K562 (cell line): Measurements from ENCODE around the gene ADCYAP1R1. TPM values are rescaled to one million over a fixed set of nuclear protein-coding genes. Genes with fewer than 3 reads are reported as not detected.
A peak's percentile ranks its signal among the peaks of the same experiment; 100 is the strongest.

Source experiments
- ATAC-seq: fragments of 200-7000 bp; cut with Tn5 transposase; 3 replicates; pipeline ENCODE4 v1.9.1; 2020; ENCODE audit warnings: moderate library complexity
- BruUV-seq: library from RNA; stranded (reverse); fragments of 400-500 nt; replicated peaks from 2 replicates; lab custom pipeline; 2021; lab: Mats Ljungman, UMichigan
- CTCF ChIA-PET: fragments of 300-600 bp; formaldehyde crosslinking; extraction: SDS; loops from one replicate; lab custom pipeline; 2021; ENCODE audit warnings: low intra/inter-chr PET ratio; lab: Yijun Ruan, JAX
- POLR2A ChIA-PET: fragments of 300-600, 350-650 bp; sonication (Branson Sonifier 250); formaldehyde crosslinking; extraction: SDS; loops from one replicate; lab custom pipeline; 2021; ENCODE audit warnings: antibody characterized with exemption, inconsistent platforms; lab: Yijun Ruan, JAX
- DNase-seq, 4 experiments: peaks; one replicate each; pipeline versions ENCODE4 v3.0.0 to v3.0.0-alpha.2; 2011 to 2018; ENCODE audit warnings: low spot score in 3 of 4, mixed read lengths in 3 of 4; ENCODE audit errors: extremely low read depth in 1 of 4
- FAIRE-seq: peaks from 2 replicates; lab custom pipeline; 2011; peaks lifted over from hg19 to GRCh38; lab: Jason Lieb, UNC
- H2AFZ ChIP-seq: 2 replicates; pipeline ENCODE4 v1.6.0; 2011; ENCODE audit warnings: low read depth, low read length, control low read depth, inconsistent platforms
- H3K27ac ChIP-seq: fragments of 200-600 bp; 3 replicates; pipeline ENCODE4 v1.8.0; 2011; ENCODE audit warnings: low read depth, mild to moderate bottlenecking, control low read depth, inconsistent platforms, low read length, moderate library complexity, mixed read lengths; ENCODE audit errors: extremely low read depth
- H3K27me3 ChIP-seq, 2 experiments: fragments of 300-600 bp in 1 of 2; 2 replicates in 1 of 2; 3 replicates in 1 of 2; pipeline versions ENCODE4 v1.6.0 to v1.8.0; 2011; ENCODE audit warnings: inconsistent platforms in 2 of 2, low read length in 2 of 2, mild to moderate bottlenecking in 1 of 2, mixed read lengths in 1 of 2, moderate library complexity in 1 of 2; ENCODE audit not compliant: control insufficient read depth in 2 of 2, insufficient read depth in 2 of 2
- H3K36me3 ChIP-seq: fragments of 300-600 bp; 3 replicates; pipeline ENCODE4 v1.8.0; 2011; ENCODE audit warnings: mild to moderate bottlenecking, low read length, inconsistent platforms; ENCODE audit not compliant: control insufficient read depth, insufficient read depth
- H3K4me1 ChIP-seq, 2 experiments: fragments of 200-600 bp in 1 of 2; replicated peaks in 1 of 2; 2 replicates in 1 of 2; 3 replicates in 1 of 2; pipeline versions ENCODE4 v1.5.1 to v1.8.0; 2011; ENCODE audit warnings: inconsistent platforms in 2 of 2, low read length in 2 of 2, mild to moderate bottlenecking in 1 of 2, mixed read lengths in 1 of 2, moderate library complexity in 1 of 2; ENCODE audit not compliant: control insufficient read depth in 2 of 2, insufficient read depth in 2 of 2
- H3K4me2 ChIP-seq: 2 replicates; pipeline ENCODE4 v1.6.1; 2011; ENCODE audit warnings: low read length, control low read depth, inconsistent platforms, mixed read lengths; ENCODE audit not compliant: insufficient read depth
- H3K4me3 ChIP-seq: fragments of 200-600 bp; sonication (generic), shearing (Covaris generic); 2 replicates; pipeline ENCODE4 v1.5.1; 2016; ENCODE audit warnings: control low read depth, inconsistent platforms
- H3K79me2 ChIP-seq: fragments of 200-600 bp; 3 replicates; pipeline ENCODE4 v1.8.0; 2011; ENCODE audit warnings: low read length, inconsistent platforms; ENCODE audit not compliant: control insufficient read depth, insufficient read depth
- H3K9ac ChIP-seq, 2 experiments: 2 replicates each; pipeline versions ENCODE4 v1.6.0 to v1.6.1; 2011; ENCODE audit warnings: low read depth in 2 of 2, low read length in 2 of 2, control low read depth in 1 of 2, inconsistent platforms in 1 of 2, mild to moderate bottlenecking in 1 of 2, mixed read lengths in 1 of 2; ENCODE audit not compliant: insufficient read depth in 1 of 2
- H3K9me1 ChIP-seq: one replicate; pipeline ENCODE4 v1.6.0; 2011; ENCODE audit warnings: inconsistent platforms, mild to moderate bottlenecking, low read length, moderate library complexity; ENCODE audit not compliant: control insufficient read depth, insufficient read depth
- H3K9me3 ChIP-seq: replicated peaks from 2 replicates; pipeline ENCODE4 v1.5.1; 2011; ENCODE audit warnings: low read depth, low read length, inconsistent platforms; ENCODE audit not compliant: control insufficient read depth, insufficient read depth
- H4K20me1 ChIP-seq: replicated peaks from 2 replicates; pipeline ENCODE4 v1.6.1; 2011; ENCODE audit warnings: low read length, inconsistent platforms, mixed read lengths; ENCODE audit not compliant: control insufficient read depth, insufficient read depth
- CCAR2 ChIP-seq: fragments of 200-400 bp; formaldehyde crosslinking; IDR thresholded peaks from 2 replicates; pipeline ENCODE4 v1.6.1; 2017; ENCODE audit warnings: mild to moderate bottlenecking, low read depth, low read length
- CCNT2 ChIP-seq: IDR thresholded peaks from 2 replicates; pipeline ENCODE4 v1.6.1; 2011; ENCODE audit warnings: borderline replicate concordance, low read depth, mild to moderate bottlenecking, moderate library complexity, mixed read lengths, low read length; ENCODE audit not compliant: insufficient read length; ENCODE audit errors: extremely low read depth
- FOXA3 ChIP-seq, 2 experiments: fragments of 450-650 bp in 1 of 2; sonication (generic) in 1 of 2; formaldehyde crosslinking; IDR thresholded peaks in 1 of 2; conservative IDR thresholded peaks in 1 of 2; 2 replicates each; pipeline versions ENCODE4 v1.4.0 to v1.8.0; 2020 to 2022; ENCODE audit warnings: mild to moderate bottlenecking in 2 of 2, missing genetic modification reagents in 1 of 2
- SP1 ChIP-seq: sonication (generic); formaldehyde crosslinking; IDR thresholded peaks from 2 replicates; pipeline ENCODE4 v1.8.1; 2022; ENCODE audit warnings: mild to moderate bottlenecking, missing genetic modification reagents
- TBL1XR1 ChIP-seq, 2 experiments: IDR thresholded peaks; 2 replicates each; pipeline ENCODE4 v1.6.1; 2012; ENCODE audit warnings: improper control_type of control experiment in 2 of 2, low read length in 2 of 2, mild to moderate bottlenecking in 1 of 2
- TSC22D4 ChIP-seq: fragments of 450-650 bp; IDR thresholded peaks from 2 replicates; pipeline ENCODE4 v1.6.1; 2016; ENCODE audit warnings: missing genetic modification characterization, missing biosample characterization, control low read depth
- WGBS: fragments of 100-300 bp; shearing (Covaris generic); methylation state at CpG from one replicate; pipeline ENCODE4 v1.1.6; 2016; ENCODE audit warnings: low coverage, mixed read lengths; ENCODE audit not compliant: insufficient coverage; ENCODE audit errors: missing lambda C conversion rate; 5-methylcytosine and 5-hydroxymethylcytosine counted together
- in situ Hi-C: fragments of 300-500 bp; cut with MboI; formaldehyde crosslinking; loops from 4 replicates; pipeline ENCODE4 v1.15.0; 2018; ENCODE audit warnings: inconsistent platforms, mixed read lengths
- intact Hi-C: fragments of 100-400 bp; cut with micrococcal nuclease; formaldehyde crosslinking; loops from 2 replicates; pipeline ENCODE4 v1.14.2; 2022
- polyA plus RNA-seq, 8 experiments: library from polyadenylated mRNA; depleted of rRNA in 4 of 8; stranded (reverse) in 5 of 8; unstranded in 3 of 8; fragments of >200 nt; fragmentation: Nextera tagmentation in 2 of 8; fragmentation: Illumina TruSeq in 1 of 8; extraction: Ambion mirVana in 2 of 8; extraction: Trizol in 1 of 8; gene quantifications; 2 replicates each; pipeline versions ENCODE4 v1.2.1 to v1.2.3, GENCODE V29; 2011 to 2014; ENCODE audit warnings: inconsistent platforms in 1 of 8, missing spikeins in 1 of 8
- total RNA-seq, 7 experiments: library from RNA; depleted of rRNA in 6 of 7; stranded (reverse); fragments of >200 nt in 6 of 7; fragmentation: Illumina TruSeq in 2 of 7; extraction: Trizol in 2 of 7; gene quantifications; 2 replicates each; pipeline versions ENCODE4 v1.2.1 to v1.2.3, GENCODE V29; 2011 to 2021; ENCODE audit warnings: low replicate concordance in 1 of 7
- TF ChIP-seq, protein P1 (sequence below): fragments of 450-650 bp; IDR thresholded peaks from 2 replicates; pipeline ENCODE4 v1.6.1; 2016; ENCODE audit warnings: antibody characterized with exemption

ADCYAP1R1 gene
- total and polyA plus RNA-seq, 9 of the 15 experiments (the other 6 are each of a cell fraction or from before 2014, with no cell fraction given), result 0.03 to 0.07 TPM; not detected in 7

- Histone ChIP-seq H3K4me2 (no peak overlapping the region), H3K9ac (peak overlapping the region in 1 of 2 experiments; percentile 35; a peak in 1 of 4 replicates), H3K4me1 (no peaks in the 10 kb centered on the region; a peak in 2 of 5 replicates), H3K36me3 (no peaks in the 10 kb centered on the region), H2AFZ (no peak overlapping the region), H3K9me1 (no peaks in the 10 kb centered on the region), H3K9me3 (no peaks in the 10 kb centered on the region), H3K79me2 (no peaks in the 10 kb centered on the region), H3K27me3 (peaks cover 30 to 61% of the 10 kb centered on the region in 2 experiments), H3K4me3 (no peak overlapping the region), H3K27ac (no peak overlapping the region), H4K20me1 (0 out of 2 replicates have a peak, but pooled peaks cover 4% of the 10 kb centered on the region)
- WGBS, result under 1% methylated on average over 20 of the region's 20 CpGs
- ChIA-PET POLR2A (interaction anchor here (0.5 to 1.4 kb wide), 2 partner anchors 10 to 661 kb away, joined by 3 to 4 read pairs; no protein-coding TSS in a partner anchor), CTCF (no interaction called here)
- ATAC-seq, result peak; percentile 26; the same call in 2 of the 3 replicates
- in situ Hi-C loops (no loop called here), intact Hi-C loops (no loop called here)
- BruUV-seq, result no TSS peak
- no peak for DNase-seq
- no peak for TF ChIP-seq CCNT2
- no peak for TF ChIP-seq FOXA3 (CRISPR knock-in tag; conservative IDR thresholded peaks at IDR 0.05 in 1 of 2, IDR thresholded peaks at IDR 0.05 in 1 of 2)
- TF ChIP-seq, protein P1, sequence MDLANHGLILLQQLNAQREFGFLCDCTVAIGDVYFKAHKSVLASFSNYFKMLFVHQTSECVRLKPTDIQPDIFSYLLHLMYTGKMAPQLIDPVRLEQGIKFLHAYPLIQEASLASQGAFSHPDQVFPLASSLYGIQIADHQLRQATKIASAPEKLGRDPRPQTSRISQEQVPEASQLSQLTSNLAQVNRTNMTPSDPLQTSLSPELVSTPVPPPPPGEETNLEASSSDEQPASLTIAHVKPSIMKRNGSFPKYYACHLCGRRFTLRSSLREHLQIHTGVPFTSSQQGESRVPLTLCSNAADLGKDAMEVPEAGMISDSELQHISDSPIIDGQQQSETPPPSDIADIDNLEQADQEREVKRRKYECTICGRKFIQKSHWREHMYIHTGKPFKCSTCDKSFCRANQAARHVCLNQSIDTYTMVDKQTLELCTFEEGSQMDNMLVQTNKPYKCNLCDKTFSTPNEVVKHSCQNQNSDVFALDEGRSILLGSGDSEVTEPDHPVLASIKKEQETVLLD, result no peak
- no peak for TF ChIP-seq TBL1XR1 (IDR thresholded peaks at IDR 0.05; ENCODE audit: low read length in 2 of 2)
- no peak for TF ChIP-seq CCAR2
- TF ChIP-seq SP1 (CRISPR knock-in tag), result no peak
- no peak for TF ChIP-seq TSC22D4
- TF ChIP-seq, all 486 proteins: peak for 0
- no peak for FAIRE-seq
These were observed 24.7 kb upstream of the ADCYAP1R1 start for GRCh38 chr7:31027161-31027965.
